Measurements from ENCODE around the gene TARBP1.
"Not testable (repeated sequence)": the region's sequence is repeated elsewhere in the genome, so short reads cannot be mapped to it uniquely, and the experiment has no call there.

The TARBP1 gene

DNA sequence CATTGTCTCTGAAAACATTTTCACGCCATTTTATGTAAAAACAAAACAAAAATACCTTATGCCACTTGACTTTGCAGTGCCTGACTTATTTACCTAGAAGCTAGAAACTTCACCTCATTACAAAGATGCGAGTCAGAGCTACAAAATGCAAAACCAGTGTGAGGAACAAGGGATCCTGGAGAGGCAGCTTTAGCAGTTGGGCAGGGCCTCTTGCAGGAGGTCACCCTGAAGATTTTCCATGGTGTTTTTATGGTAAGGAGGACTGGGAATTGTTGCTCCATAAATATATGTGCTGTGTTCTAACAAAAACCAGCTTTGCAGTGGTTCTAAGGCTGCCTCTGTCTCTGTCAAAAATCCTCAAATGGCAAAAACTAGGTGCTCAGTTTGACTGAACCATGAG, 36.4 kb upstream of the TARBP1 start:
- Mint-ChIP-seq H3K27me3 (peaks cover 6% of the 10 kb centered on the region), H3K9me3 (no peaks in the 10 kb centered on the region), H3K27ac (no peak overlapping the region), H3K4me1 (peaks cover 61% of the 10 kb centered on the region), H3K4me3 (no peak overlapping the region)
- DNase-seq (no peak), ATAC-seq (no peak)

DNA sequence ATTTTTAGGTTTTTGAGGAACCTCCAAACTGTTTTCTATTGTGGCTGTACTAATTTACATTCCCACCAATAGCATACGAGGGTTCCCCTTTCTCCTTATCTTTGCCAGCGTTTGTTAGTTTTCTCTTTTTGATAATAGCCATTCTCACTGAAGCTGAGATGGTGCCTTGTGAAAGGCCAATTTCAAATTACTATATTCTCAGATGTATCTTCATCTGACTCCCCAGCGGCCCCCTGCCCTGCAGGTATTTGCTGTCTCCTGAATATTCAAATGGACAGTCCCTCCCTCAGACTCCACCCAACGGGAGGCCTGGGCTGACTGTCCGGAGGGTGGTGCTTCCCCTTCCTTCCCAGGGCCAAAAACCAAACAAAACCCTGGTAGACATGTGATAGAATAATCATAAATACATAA, 33.5 kb upstream of the TARBP1 start:
- no peak overlapping the region for H3K27ac Mint-ChIP-seq
- DNase-seq, result no peak
- H3K27me3 Mint-ChIP-seq, result peaks cover 11% of the 10 kb centered on the region
- H3K4me3 Mint-ChIP-seq, result no peak overlapping the region
- H3K4me1 Mint-ChIP-seq, result peaks cover 55% of the 10 kb centered on the region
- no peak for ATAC-seq
- H3K9me3 Mint-ChIP-seq, result no peaks in the 10 kb centered on the region

DNA sequence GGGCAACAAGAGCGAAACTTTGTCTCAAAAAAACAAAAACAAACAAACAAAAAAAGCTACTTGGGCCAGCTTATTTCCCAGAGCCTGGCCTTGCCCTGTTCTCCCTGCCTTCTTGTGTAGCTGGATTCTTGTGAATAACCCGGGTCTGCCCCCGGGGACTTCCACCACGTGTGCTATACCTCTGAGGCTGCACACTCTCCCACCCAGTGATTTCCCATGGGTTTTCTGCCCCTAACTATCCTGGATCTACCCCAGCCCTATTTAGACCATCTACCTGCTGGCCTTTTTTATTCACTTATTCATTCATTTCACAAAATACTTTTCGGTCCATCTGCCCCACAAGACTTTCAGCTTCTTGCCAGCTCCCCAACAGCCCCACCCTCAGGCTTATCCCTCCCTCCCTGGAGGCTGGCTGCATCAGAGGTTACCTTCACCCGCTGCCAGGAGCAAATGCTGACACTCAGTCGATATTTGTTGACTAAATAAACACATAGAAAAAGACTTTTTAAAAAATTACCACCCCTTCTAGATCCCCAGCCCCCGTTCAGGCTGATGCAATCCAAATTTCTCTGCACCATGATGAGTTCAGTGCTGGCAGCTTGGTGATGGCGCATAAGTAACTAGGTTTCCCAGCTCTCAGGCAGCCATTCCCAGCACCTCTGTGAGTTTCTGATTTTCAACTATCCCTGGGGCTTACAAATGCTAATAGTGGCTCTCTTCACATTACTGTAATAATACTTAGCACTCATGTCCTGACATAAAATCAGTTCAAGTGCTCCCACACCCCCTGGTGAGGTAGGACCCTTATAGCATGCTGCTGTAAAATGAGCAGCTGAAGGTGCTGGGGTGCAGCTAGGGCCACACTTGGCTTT, 30.7 kb upstream of the TARBP1 start:
- DNase-seq (no peak), ATAC-seq (peak; percentile 40)
- H3K27ac Mint-ChIP-seq, result no peak overlapping the region
- no peak overlapping the region for H3K4me3 Mint-ChIP-seq
- peaks cover 49% of the 10 kb centered on the region for H3K4me1 Mint-ChIP-seq
- H3K9me3 Mint-ChIP-seq, result peaks cover 2 to 3% of the 10 kb centered on the region in 2 donors
- H3K27me3 Mint-ChIP-seq, result peaks cover 11% of the 10 kb centered on the region

DNA sequence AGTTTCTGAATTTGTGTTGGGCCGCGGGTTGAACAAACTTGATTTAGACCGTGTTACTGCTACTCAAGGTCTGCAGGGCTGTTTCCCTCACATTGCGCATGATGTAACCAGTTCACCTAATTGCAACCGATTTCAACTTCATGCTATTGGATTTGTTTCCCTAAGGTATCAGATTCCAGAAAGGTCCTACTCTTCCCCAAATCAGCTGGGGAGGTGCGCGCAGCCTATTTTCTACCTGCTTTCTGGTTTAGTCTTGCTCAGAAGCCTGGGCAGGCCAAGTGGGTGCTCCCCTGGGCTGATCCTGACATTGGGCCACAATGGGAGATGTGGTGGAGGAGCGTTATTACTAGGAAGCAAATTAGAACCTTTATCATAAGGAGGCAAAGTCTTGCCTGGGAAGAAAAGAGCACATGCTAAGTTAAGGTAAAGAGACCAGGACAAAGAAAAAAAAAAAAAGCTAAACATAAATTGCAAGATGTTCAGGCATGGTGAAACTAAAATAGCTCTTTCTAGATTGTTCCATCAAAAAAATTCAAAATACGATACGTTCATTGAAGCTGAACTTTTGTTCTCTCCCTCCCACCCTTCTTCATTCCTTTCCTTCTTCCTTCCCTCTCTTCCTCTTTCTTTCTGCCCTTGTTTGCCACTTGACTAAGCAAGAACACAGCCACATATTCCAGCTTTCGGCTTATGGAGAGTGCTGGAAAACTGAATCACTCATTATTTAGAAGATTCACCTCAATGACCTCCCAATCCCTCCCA, 28.8 kb upstream of the TARBP1 start:
- H3K27ac Mint-ChIP-seq, result no peak overlapping the region
- H3K4me3 Mint-ChIP-seq, result no peak overlapping the region
- peaks cover 6% of the 10 kb centered on the region for H3K27me3 Mint-ChIP-seq
- peaks cover 53% of the 10 kb centered on the region for H3K4me1 Mint-ChIP-seq
- no peak for ATAC-seq
- H3K9me3 Mint-ChIP-seq, result peaks cover 14 to 19% of the 10 kb centered on the region in 2 donors
- DNase-seq, result no peak

DNA sequence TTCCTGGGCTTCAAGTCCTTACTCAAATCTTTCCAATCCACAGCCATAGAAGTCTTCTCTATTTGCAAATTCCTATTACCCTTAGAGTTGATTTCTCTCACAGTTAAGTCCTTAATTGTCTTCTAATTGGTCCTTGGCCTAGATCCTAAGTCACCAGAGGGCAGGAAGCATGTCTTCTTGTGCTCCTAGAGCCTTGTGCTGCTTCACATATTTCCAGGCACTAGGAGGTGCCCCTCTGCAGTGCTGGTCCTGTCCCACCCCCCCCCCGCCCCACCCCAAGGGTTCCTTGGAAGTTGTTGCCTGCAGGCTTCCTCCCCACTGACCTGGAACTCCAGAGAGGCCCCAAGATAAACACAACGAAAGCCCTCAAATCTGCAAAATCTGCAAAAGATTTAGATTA, 28.1 kb upstream of the TARBP1 start:
- peaks cover 14 to 20% of the 10 kb centered on the region in 2 donors for H3K9me3 Mint-ChIP-seq
- DNase-seq, result no peak
- peaks cover 51% of the 10 kb centered on the region for H3K4me1 Mint-ChIP-seq
- no peak overlapping the region for H3K27ac Mint-ChIP-seq
- no peak for ATAC-seq
- H3K27me3 Mint-ChIP-seq, result peaks cover 6% of the 10 kb centered on the region
- H3K4me3 Mint-ChIP-seq, result no peak overlapping the region

DNA sequence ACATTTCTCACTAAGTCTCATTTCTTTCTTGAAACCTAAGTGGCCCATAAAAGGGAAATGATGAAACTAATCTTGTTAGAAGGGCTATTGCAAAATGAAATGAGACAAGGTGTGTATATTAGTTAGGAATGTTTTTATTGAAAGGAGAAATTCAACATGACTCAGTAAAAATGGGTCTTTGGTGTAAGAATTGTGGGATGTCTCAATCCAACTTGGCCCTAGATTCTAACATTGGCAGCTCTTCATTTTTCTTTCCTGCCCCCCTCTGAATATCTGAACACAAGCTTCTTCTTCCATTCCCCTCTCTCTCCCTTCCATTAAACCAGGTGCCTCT, 26.8 kb upstream of the TARBP1 start:
- H3K4me1 Mint-ChIP-seq, result peaks cover 64% of the 10 kb centered on the region
- peaks cover 20 to 27% of the 10 kb centered on the region in 2 donors for H3K9me3 Mint-ChIP-seq
- no peak overlapping the region for H3K4me3 Mint-ChIP-seq
- no peak for ATAC-seq
- DNase-seq, result no peak
- no peak overlapping the region for H3K27ac Mint-ChIP-seq
- H3K27me3 Mint-ChIP-seq, result peaks cover 6% of the 10 kb centered on the region

DNA sequence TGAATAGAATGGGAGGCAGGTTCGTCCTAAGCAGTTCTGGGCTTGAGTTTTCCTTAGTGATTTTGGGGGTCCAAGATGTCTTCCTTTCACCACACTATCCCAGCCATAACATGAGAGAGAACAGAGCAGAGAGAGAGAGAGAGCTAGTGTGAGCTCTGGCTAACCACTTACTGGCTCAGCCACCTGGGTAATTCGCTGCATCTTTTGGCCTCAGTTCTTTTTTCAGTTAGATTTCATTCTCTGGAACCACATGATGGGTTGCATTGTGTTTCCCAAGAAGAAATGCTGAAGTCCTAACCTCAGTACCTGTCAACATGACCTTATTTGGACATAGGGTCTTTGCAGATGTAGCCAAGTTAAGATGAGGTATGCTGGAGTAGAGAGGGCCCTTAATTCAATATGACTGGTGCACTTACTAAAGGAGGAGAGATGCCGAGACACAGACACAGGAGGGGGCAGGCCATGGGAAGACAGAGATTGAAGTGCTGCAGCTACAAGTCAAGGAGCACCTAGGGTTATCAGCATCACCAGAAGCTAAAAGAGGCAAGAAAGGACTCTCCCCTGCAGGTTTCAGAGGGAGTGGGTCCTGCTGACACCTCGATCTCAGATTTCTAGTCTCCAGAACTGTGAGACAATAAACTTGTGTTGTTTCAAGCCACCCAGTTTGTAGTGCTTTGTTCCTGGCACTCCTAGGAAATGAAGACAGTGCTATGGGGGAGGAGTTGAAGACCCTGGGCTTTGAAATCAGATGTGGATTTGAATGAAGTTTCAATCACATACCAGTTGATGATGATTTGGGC, 26.2 kb upstream of the TARBP1 start:
- peak; percentile 14 for ATAC-seq
- no peak overlapping the region for H3K4me3 Mint-ChIP-seq
- H3K27ac Mint-ChIP-seq, result peak overlapping the region in 1 of 2 donors; percentile 15
- DNase-seq, result no peak
- H3K9me3 Mint-ChIP-seq, result peaks cover 20 to 27% of the 10 kb centered on the region in 2 donors
- H3K27me3 Mint-ChIP-seq, result peaks cover 6% of the 10 kb centered on the region
- peaks cover 69% of the 10 kb centered on the region for H3K4me1 Mint-ChIP-seq

DNA sequence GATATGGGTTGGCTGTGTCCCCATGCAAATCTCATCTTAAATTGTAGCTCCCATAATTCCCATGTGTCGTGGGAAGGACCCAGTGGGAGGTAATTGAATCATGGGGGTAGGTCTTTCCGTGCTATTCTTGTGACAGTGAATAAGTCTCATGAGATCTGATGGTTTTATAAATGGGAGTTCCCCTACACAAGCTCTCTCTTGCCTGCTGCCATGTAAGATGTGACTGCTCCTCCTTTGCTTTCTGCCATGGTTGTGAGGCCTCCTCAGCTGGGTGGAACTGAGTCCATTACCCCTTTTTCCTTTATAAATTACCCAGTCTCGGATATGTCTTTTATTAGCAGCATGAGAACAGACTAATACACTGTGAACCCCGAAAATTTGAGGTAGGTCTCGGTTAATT, 25.3 kb upstream of the TARBP1 start:
- H3K27ac Mint-ChIP-seq, ATAC-seq, H3K4me3 Mint-ChIP-seq, H3K27me3 Mint-ChIP-seq, DNase-seq: not testable (repeated sequence)
- Mint-ChIP-seq H3K9me3 (peaks cover 20 to 27% of the 10 kb centered on the region in 2 donors), H3K4me1 (peaks cover 69% of the 10 kb centered on the region)

DNA sequence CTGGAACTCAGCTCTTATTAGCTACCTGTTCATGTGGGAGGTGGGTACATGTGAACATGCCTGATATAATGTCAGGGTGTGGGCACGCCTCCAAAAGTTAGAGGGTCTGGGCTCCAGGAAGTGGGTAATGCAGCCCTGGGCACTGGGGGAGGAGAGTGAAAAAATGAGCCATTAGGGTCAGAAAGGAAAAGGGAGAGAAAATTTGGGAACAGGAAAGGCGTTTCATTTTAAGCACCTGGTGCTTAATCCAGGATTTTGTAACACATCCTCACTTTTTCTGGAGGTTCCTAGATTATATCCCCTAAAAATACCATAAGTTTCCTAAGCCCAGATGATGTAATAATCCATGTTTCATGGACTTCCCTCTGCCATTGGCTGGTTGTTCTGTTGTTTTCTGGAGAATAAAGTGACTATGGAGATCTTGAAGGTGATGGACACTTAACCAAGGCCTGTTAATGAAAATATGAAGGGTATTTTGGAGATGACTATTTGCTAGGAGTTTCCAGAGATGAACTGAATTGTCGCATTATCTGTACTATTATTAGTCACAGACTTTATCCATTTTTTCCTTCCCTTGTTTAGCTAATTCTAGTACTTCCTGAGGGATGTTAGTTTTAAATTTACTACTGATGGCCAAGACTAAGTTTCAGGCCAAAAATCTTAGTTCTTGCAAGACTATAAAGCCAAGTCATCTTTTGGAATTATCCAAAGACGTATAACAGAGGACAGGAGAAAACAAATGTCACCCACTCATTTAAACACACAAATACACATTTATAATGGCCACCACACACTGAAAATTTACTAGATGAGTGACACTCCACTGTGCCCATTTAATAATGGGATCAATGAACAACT, 24.4 kb upstream of the TARBP1 start:
- Mint-ChIP-seq H3K4me1 (peaks cover 71% of the 10 kb centered on the region), H3K4me3 (no peak overlapping the region), H3K27me3 (no peaks in the 10 kb centered on the region), H3K27ac (peak overlapping the region in 1 of 2 donors; percentile 85), H3K9me3 (peaks cover 20 to 27% of the 10 kb centered on the region in 2 donors)
- ATAC-seq (no peak), DNase-seq (no peak)

DNA sequence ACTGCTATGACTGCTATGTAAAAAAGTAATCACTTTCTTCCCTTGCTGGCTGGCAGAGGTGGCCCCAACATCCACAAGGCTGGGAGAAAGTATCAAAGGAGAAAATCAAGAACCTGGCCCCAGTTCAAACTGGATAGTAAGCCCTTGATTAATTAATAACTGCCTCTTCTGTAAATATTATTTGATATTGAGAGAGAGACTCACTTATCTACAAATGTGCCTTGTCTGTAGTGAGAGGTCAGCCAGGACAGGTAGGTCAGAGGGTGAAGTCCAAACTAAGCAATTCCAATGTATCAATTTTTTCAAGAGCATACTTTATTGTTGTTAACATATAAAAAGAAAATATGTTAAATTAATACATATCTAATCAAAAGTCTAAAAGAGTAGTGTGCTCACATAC, 23.8 kb upstream of the TARBP1 start:
- no peaks in the 10 kb centered on the region for H3K27me3 Mint-ChIP-seq
- H3K4me1 Mint-ChIP-seq, result peaks cover 77% of the 10 kb centered on the region
- H3K9me3 Mint-ChIP-seq, result peaks cover 20 to 27% of the 10 kb centered on the region in 2 donors
- DNase-seq (no peak), ATAC-seq (no peak)
- H3K27ac Mint-ChIP-seq, result peak overlapping the region in 1 of 2 donors; percentile 85
- no peak overlapping the region for H3K4me3 Mint-ChIP-seq

DNA sequence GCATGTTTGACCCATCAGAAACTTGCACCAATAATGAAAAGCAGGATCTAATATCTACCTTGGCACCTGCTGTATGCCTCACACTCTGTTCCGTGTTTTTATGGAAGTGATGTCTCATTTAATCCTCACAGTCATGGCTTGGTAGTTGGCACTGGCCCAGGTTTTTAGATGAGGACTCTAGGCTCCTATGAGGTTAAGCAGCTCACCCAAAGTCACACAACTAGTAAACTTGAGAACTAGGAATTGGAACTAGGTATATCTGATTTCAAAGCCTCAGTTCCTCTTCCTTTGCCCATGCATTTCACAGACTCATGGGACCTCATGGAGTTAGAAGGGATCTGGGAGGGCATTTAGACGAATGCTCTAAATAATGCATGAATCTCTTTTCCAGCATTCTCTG, 21.3 kb upstream of the TARBP1 start:
- Mint-ChIP-seq H3K27me3 (no peaks in the 10 kb centered on the region), H3K9me3 (peaks cover 20 to 27% of the 10 kb centered on the region in 2 donors), H3K4me3 (peak overlapping the region; percentile 26 to 42), H3K27ac (peak overlapping the region in 1 of 2 donors; percentile 92), H3K4me1 (peaks cover 76% of the 10 kb centered on the region)
- peak in 1 of 2 donors; percentile 40 for DNase-seq
- no peak for ATAC-seq

DNA sequence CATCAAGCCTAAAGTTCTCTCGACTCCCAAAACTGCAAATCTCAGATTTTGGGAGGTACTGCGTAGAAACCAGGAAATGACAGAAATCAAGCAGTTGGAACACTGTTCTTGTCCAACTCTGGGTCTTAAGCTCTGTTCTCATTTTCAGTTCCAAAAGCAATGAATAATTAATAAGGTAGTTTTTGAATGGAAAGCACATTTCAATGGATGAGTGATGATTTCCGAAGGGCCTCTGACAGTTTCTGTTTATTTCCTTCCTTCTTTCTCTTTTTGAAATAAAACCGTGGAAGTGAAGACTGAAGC, 20.9 kb upstream of the TARBP1 start:
- H3K9me3 Mint-ChIP-seq, result peaks cover 19 to 27% of the 10 kb centered on the region in 2 donors
- H3K4me3 Mint-ChIP-seq, result peak overlapping the region; percentile 12 to 42
- ATAC-seq, result no peak
- DNase-seq, result no peak
- H3K4me1 Mint-ChIP-seq, result peaks cover 76% of the 10 kb centered on the region
- no peaks in the 10 kb centered on the region for H3K27me3 Mint-ChIP-seq
- H3K27ac Mint-ChIP-seq, result peak overlapping the region in 1 of 2 donors; percentile 67

DNA sequence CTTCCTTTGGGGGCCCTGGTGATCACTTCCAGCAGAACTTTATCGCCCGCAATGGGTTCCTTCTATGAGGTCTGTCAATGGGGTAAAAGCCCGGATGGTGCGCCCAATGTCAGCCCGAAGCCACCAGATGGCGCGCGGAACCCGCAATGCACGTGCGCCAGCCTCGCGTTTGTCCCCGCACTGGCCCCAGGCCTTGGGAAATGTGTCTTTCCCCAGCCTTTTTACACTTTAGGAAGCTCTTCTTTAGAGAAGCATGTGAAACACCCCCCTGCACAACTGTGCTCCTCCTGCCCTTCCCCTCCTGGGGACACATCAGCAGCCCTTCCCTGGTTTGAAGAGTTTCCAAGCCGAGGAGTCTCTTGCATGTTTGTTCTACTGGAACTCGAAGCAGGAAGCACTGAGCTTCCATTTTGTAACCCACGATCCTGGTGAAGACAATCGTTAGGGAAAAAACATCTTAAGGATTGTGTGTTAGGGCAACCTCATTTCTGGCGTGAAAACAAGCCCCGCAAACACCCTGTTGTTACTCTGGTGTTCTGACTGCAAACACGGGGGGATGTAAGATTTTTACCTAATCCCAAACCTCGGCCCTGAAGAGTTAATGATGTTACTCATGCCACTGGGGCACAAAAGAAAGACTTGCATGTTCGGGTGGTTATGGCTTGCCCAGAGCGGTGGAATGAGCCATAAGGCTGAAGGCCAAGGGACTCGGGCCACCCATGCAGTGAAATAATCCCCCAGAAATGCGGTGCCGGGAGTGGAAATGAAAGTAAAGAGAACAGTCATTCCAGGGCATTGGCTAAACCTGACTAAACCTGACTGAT, 20.4 kb upstream of the TARBP1 start:
- Mint-ChIP-seq H3K4me3 (peak overlapping the region; percentile 24 to 44), H3K4me1 (peaks cover 76% of the 10 kb centered on the region), H3K27ac (peak overlapping the region in 1 of 2 donors; percentile 54), H3K9me3 (peaks cover 13 to 21% of the 10 kb centered on the region in 2 donors), H3K27me3 (no peaks in the 10 kb centered on the region)
- ATAC-seq, result peak; percentile 75
- DNase-seq, result peak; percentile 80 to 86

DNA sequence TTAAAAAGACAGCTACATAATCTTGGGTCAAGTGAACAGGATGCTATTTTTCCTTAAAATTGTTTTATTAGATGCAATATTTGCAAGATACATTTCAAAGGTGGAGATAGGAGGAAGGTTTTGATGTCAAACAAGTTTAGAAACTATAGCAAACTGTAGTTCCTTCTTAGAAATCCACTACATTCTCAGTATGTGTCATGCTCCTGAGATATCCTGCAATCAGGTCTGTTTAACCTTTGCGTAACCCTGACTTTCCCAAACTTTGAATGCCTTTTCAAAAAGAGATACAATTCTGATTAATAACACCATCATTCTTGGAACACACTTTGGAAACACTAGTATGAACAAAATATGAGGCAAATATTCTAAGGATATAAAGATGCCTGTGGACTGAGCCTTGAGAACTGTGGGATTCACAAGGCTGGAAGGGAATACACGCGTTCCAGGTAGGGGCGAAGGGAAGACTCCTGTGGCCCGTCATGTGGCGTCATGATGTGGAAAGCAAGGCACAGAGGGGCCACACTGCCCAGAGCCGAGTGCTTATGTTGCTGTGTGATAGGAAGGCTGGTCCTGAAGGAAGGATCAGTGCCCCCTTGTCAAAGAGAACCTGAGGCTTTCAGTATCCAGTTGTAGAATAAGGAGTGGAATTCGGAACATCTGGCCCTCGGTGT, 19.6 kb upstream of the TARBP1 start:
- peak overlapping the region; percentile 24 to 44 for H3K4me3 Mint-ChIP-seq
- peaks cover 6 to 14% of the 10 kb centered on the region in 2 donors for H3K9me3 Mint-ChIP-seq
- peaks cover 73% of the 10 kb centered on the region for H3K4me1 Mint-ChIP-seq
- DNase-seq (no peak), ATAC-seq (peak; percentile 1)
- peak overlapping the region in 1 of 2 donors; percentile 54 for H3K27ac Mint-ChIP-seq
- no peaks in the 10 kb centered on the region for H3K27me3 Mint-ChIP-seq

All from stimulated activated naive CD8-positive, alpha-beta T cell treated with anti-CD3 and anti-CD28 coated beads, Interleukin-15, amount 100 ng/mL, for 72 hours (primary cell).